ENCODE measurements around the gene NUP210. TPM values are rescaled to one million over a fixed set of nuclear protein-coding genes. Genes with fewer than 3 reads are reported as not detected.

NUP210 gene
- total and polyA plus RNA-seq, 4 donors: 9.9 to 38.6 (median 22.9) TPM

GRCh38 chr3:13370609-13371008 is 49.5 kb downstream of the NUP210 start:
- DNase-seq (ENCODE audit: low spot score): no peak
- peaks cover 0 to under 1% (median 0%) of the 10 kb centered on the region in 4 donors for H3K4me1 ChIP-seq (ENCODE audit: control insufficient read depth in 4 of 4, insufficient read depth in 4 of 4, low read length in 3 of 4)
- 94% methylated on average over 10 of the region's 10 CpGs for WGBS
- no peaks in the 10 kb centered on the region for H3K9me3 ChIP-seq (ENCODE audit: control insufficient read depth in 4 of 4, low read length in 3 of 4)
- H3K4me3 ChIP-seq (ENCODE audit: low read depth in 1 of 3, low read length in 3 of 3): no peak overlapping the region
- TF ChIP-seq NR2F2 (IDR thresholded peaks at IDR 0.05): no peak
- no peak for TF ChIP-seq FOXA1 (IDR thresholded peaks at IDR 0.05)
- TF ChIP-seq HNF4G (IDR thresholded peaks at IDR 0.05): no peak
- no peak for TF ChIP-seq EGR1 (IDR thresholded peaks at IDR 0.05; ENCODE audit: low read depth in 2 of 2)
- TF ChIP-seq RXRA (IDR thresholded peaks at IDR 0.05): no peak
- TF ChIP-seq SP1 (IDR thresholded peaks at IDR 0.05): no peak
- TF ChIP-seq FOXA2 (IDR thresholded peaks at IDR 0.05): no peak
- no peak for TF ChIP-seq CTCF (IDR thresholded peaks at IDR 0.05; ENCODE audit: low read depth, low read length, missing input control)
- no peak for TF ChIP-seq TAF1 (conservative IDR thresholded peaks at IDR 0.05)
- no peak for TF ChIP-seq RAD21 (IDR thresholded peaks at IDR 0.05)
- TF ChIP-seq HNF4A (conservative IDR thresholded peaks at IDR 0.05): no peak
- no peak for TF ChIP-seq JUND (IDR thresholded peaks at IDR 0.05)
- TF ChIP-seq, protein P1, sequence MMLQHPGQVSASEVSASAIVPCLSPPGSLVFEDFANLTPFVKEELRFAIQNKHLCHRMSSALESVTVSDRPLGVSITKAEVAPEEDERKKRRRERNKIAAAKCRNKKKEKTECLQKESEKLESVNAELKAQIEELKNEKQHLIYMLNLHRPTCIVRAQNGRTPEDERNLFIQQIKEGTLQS (IDR thresholded peaks at IDR 0.05): no peak
- no peak for TF ChIP-seq GABPA (IDR thresholded peaks at IDR 0.05 in 1 of 2, conservative IDR thresholded peaks at IDR 0.05 in 1 of 2)
- TF ChIP-seq, protein P2, sequence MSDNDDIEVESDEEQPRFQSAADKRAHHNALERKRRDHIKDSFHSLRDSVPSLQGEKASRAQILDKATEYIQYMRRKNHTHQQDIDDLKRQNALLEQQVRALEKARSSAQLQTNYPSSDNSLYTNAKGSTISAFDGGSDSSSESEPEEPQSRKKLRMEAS (IDR thresholded peaks at IDR 0.05): no peak
- H3K27me3 ChIP-seq (ENCODE audit: control insufficient read depth in 4 of 4, insufficient read depth in 4 of 4, low read length in 3 of 4): no peaks in the 10 kb centered on the region
- no peak overlapping the region for H3K9ac ChIP-seq (ENCODE audit: low read depth in 1 of 2, low read length in 2 of 2)
- peaks cover 0 to 68% (median 33%) of the 10 kb centered on the region in 4 donors for H3K36me3 ChIP-seq (ENCODE audit: control insufficient read depth in 4 of 4, insufficient read depth in 3 of 4, low read depth in 1 of 4, low read length in 3 of 4)
- no peak overlapping the region for H3K27ac ChIP-seq (ENCODE audit: low read depth in 1 of 2, low read length in 2 of 2)

DNA sequence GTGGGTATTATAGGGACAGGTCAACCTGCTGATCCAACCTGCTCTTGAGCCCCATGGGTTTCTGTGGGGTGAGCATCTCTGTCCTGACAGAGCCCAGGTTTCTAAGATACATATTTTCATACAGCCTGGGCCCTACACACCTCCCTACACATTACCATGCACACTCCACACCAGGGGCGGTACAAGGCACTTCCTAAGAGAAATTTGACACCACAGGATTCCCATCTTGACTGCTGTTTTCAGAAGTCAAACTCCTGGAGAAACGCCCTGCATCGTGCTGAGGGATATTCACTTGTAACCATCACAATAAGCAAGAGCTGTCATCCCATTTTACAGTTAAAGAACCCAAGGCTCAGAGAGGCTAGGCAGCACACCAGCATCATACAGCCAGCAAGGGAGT is 50.1 kb downstream of the NUP210 start:
- H3K36me3 ChIP-seq (ENCODE audit: control insufficient read depth in 4 of 4, insufficient read depth in 3 of 4, low read depth in 1 of 4, low read length in 3 of 4): peaks cover 0 to 69% (median 32%) of the 10 kb centered on the region in 4 donors
- DNase-seq (ENCODE audit: low spot score): no peak
- TF ChIP-seq FOXA1 (IDR thresholded peaks at IDR 0.05): no peak
- TF ChIP-seq CTCF (IDR thresholded peaks at IDR 0.05; ENCODE audit: low read depth, low read length, missing input control): no peak
- no peak for TF ChIP-seq YY1 (IDR thresholded peaks at IDR 0.05)
- no peak for TF ChIP-seq HNF4G (IDR thresholded peaks at IDR 0.05)
- TF ChIP-seq SP1 (IDR thresholded peaks at IDR 0.05): no peak
- no peak for TF ChIP-seq NR2F2 (IDR thresholded peaks at IDR 0.05)
- no peak for TF ChIP-seq RXRA (IDR thresholded peaks at IDR 0.05)
- TF ChIP-seq RAD21 (IDR thresholded peaks at IDR 0.05): no peak
- TF ChIP-seq, protein P1 (IDR thresholded peaks at IDR 0.05): no peak
- TF ChIP-seq, protein P3, sequence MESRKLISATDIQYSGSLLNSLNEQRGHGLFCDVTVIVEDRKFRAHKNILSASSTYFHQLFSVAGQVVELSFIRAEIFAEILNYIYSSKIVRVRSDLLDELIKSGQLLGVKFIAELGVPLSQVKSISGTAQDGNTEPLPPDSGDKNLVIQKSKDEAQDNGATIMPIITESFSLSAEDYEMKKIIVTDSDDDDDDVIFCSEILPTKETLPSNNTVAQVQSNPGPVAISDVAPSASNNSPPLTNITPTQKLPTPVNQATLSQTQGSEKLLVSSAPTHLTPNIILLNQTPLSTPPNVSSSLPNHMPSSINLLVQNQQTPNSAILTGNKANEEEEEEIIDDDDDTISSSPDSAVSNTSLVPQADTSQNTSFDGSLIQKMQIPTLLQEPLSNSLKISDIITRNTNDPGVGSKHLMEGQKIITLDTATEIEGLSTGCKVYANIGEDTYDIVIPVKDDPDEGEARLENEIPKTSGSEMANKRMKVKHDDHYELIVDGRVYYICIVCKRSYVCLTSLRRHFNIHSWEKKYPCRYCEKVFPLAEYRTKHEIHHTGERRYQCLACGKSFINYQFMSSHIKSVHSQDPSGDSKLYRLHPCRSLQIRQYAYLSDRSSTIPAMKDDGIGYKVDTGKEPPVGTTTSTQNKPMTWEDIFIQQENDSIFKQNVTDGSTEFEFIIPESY (IDR thresholded peaks at IDR 0.05): no peak
- TF ChIP-seq FOXA2 (IDR thresholded peaks at IDR 0.05): no peak
- TF ChIP-seq EGR1 (IDR thresholded peaks at IDR 0.05; ENCODE audit: low read depth in 2 of 2): no peak
- no peak for TF ChIP-seq JUND (IDR thresholded peaks at IDR 0.05)
- TF ChIP-seq REST (IDR thresholded peaks at IDR 0.05): no peak
- no peak for TF ChIP-seq TAF1 (conservative IDR thresholded peaks at IDR 0.05)
- no peak overlapping the region for H3K9ac ChIP-seq (ENCODE audit: low read depth in 1 of 2, low read length in 2 of 2)
- peaks cover 0 to 5% (median 2%) of the 10 kb centered on the region in 4 donors for H3K4me1 ChIP-seq (ENCODE audit: control insufficient read depth in 4 of 4, insufficient read depth in 4 of 4, low read length in 3 of 4)
- H3K27ac ChIP-seq (ENCODE audit: low read depth in 1 of 2, low read length in 2 of 2): no peak overlapping the region
- no peak overlapping the region for H3K4me3 ChIP-seq (ENCODE audit: low read depth in 1 of 3, low read length in 3 of 3)
- 84% methylated on average over 3 of the region's 3 CpGs for WGBS
- no peaks in the 10 kb centered on the region for H3K9me3 ChIP-seq (ENCODE audit: control insufficient read depth in 4 of 4, low read length in 3 of 4)
- H3K27me3 ChIP-seq (ENCODE audit: control insufficient read depth in 4 of 4, insufficient read depth in 4 of 4, low read length in 3 of 4): no peaks in the 10 kb centered on the region

Data from liver (tissue), 9 donors.